Measurements from ENCODE around the gene DCLRE1B.

DCLRE1B gene

DNA sequence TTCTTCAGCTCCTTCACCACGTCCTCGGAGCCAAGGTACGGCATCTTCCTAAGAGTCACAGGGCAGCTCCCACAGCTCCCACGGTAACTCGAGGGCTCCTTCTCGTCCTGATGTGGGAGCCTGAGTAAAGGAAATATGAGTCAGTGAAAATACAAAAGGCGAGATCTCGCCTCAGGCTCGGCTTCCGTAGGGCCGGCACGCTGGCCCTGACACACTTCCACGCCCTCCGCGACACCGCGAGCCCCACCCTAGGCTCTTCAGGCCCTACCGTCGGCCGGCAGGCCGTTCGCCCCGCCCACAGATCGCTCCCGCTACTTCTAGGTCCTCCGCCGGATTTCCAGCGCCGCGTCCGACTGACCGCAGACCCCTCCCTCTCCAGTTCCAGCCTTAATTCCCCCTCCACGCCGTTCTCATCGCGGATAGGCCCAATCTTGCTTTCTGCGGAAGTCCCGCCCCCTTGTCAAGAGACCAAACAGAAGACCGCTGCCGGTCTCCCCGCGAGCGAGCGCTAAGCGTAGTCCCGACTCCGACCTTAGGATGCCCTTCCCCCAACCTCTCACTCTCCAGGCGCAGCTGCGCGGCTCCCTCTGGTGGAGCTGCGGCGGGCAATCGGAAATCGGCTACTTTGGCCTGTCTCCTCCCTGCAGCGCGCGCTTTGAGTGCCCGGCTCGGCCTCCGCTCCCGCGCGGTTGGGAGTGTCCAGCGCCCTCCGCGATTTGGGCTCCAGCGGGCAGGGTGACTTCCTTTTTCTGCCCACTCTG, at the start of gene DCLRE1B, which contains the start of gene AP4B1:
Gene DCLRE1B (plus strand): TSS at position 653 of the 761 bp plus-strand sequence. CDS start 261 bp downstream, outside the sequence.
Gene AP4B1 (minus strand): TSS at position 126 of the 761 bp plus-strand sequence. CDS start 82 bp downstream, at position 44.
- DNase-seq (ENCODE audit: low read depth), result peak; percentile 96

DNA sequence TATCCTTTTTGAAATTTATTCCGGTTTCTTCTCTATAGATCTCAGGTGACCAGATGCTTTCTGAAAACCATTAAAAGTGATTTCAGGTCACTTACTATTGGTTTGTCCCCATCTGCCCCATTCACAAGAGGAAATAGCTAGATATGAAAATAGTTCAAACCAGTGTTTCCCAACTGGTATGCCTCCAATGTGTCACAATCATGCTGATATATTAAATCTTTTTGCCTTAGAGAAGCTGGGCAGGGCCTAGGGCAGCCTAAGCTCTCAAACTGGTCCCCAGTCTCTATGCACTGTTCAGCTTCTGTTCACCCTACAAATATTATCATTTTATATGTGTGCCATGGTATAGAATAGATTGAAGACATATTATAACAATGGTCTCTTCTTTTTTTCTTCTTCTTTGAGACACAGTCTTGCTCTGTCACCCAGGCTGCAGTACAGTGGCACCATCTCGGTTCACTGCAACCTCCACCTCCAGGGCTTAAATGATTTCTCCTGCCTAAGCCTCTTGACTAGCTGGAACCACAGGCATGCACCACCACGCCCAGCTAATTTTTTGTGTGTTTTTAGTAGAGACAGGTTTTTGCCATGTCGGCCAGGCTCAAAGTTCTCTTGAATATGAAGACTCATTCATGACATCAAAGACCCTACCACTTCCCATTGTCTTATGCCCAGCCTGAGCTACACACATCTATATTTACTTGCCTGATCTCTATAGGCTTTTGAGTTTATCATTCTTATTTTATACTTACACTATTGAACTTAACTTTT, 49.3 kb upstream of the DCLRE1B start:
- DNase-seq (ENCODE audit: low read depth), result no peak

DNA sequence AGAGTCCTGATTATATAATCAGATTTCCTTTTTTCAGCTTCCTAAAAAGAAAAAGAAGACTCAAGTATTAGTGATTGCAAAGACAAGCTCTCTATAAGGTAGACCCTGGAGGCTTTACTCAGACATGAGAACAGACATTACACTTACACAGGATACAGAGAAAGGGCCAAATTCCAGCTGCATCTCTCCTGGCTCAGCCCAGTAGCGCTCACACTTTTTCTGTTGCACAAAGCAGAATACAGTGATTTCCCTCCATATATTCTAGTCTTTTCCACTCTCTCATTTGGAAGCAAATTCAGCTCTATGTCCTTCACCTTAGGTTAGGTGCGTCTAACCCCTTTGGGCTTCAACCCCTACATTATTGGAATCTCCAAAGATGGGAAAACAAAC, 48.7 kb upstream of the DCLRE1B start:
- no peak for DNase-seq (ENCODE audit: low read depth)

DNA sequence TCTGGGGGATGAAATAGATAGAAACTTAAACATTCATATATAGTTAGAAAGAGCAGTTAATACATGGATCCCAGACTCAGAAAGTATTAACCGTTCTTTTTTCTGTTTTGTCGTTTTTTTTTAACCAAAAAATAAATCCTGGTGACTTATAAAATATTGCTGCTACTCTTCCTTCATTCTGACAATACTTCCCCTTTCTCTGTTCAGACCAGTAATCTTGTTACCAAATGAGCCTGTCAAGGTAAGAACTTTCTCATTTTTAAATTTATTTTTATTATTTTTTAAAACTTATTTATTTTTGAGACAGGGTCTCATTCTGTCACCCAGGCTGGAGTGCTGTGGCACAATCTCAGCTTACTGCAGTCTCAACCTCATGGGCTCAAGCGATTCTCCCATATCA, 47.4 kb upstream of the DCLRE1B start:
- no peak for DNase-seq (ENCODE audit: low read depth)

GRCh38 chr1:113858418-113858817, 46.7 kb upstream of the DCLRE1B start:
- DNase-seq (ENCODE audit: low read depth), result no peak

GRCh38 chr1:113858982-113859381, 46.1 kb upstream of the DCLRE1B start:
- DNase-seq (ENCODE audit: low read depth), result no peak

DNA sequence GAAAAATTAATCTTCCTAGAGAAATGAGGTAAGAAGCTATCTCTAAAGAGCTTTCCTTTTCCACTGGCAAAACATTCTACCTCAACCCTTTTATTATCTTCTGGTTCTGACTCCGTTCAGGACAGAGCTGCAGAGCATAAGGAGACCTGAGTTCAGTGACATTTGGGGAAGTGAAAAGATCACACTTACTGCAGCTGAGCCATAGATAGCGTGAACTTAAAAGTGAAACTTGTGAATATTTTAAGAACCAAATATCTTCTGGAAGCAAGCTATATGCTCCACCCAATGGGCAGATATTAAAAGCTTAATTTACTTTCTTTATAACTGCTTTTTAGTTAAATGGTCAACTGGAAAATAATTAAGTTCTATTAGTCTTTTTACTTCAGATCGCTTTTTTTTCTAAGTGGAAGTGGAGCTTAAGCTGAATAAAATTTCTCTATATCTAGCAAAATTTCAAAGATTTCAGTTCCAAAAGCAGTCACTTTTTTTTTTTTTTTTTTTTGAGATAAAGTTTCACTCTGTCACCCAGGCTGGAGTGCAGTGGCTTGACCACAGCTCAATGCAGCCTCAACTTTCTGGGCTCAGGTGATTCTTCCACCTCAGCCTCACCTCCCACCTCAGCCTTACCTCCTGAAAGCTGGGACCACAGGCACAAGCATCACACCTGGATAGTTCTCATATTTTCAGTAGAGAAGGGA, 45.5 kb upstream of the DCLRE1B start:
- DNase-seq (ENCODE audit: low read depth), result no peak

DNA sequence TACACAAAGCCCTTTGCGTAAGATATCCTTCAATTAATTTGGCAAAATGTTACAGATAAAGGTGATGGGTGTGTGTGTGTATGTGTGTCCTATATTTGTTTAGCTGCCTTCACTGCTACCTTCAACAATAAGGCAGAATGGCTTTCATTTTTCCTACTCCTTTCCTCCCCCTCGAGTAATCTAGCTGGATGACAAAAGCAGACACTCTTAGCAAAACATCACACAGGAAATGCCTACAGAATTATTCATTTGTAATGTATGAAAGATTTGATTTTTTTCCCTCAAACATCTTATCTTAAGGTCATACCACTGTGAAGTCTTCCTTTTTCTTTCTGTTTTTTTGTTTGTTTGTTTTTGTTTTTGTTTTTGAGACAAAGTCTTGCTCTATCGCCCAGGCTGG, 44.2 kb upstream of the DCLRE1B start:
- no peak for DNase-seq (ENCODE audit: low read depth)

DNA sequence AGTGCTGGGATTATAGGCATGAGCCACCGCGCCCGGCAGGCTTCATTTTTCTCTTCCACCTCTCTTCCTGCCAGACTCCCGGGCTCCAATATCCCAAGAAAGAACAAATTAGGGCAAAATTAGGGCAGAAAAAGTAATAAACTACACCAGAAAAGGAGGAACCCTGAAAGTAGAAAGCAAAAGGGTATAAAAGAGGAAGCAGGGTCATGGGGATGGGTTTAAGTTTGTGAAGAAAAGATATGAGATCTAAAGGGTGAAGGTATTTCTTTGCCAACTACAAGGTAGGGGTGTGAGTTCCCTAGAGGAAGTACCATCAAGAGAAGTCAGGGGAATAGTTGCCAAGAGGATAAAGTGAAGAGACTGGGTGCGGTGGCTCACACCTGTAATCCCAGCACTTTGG, 43.5 kb upstream of the DCLRE1B start:
- no peak for DNase-seq (ENCODE audit: low read depth)

- no peak for DNase-seq (ENCODE audit: low read depth)
Observed at GRCh38 chr1:113868387-113869083, 36.6 kb upstream of the DCLRE1B start.

- DNase-seq (ENCODE audit: low read depth), result no peak
Observed at GRCh38 chr1:113870778-113871177, 34.3 kb upstream of the DCLRE1B start.

- peak; percentile 69 for DNase-seq (ENCODE audit: low read depth)
Observed at GRCh38 chr1:113871597-113872113, 33.5 kb upstream of the DCLRE1B start, which contains the start of gene PTPN22. Gene PTPN22, minus strand, starts transcription at chr1:113871712.

DNA sequence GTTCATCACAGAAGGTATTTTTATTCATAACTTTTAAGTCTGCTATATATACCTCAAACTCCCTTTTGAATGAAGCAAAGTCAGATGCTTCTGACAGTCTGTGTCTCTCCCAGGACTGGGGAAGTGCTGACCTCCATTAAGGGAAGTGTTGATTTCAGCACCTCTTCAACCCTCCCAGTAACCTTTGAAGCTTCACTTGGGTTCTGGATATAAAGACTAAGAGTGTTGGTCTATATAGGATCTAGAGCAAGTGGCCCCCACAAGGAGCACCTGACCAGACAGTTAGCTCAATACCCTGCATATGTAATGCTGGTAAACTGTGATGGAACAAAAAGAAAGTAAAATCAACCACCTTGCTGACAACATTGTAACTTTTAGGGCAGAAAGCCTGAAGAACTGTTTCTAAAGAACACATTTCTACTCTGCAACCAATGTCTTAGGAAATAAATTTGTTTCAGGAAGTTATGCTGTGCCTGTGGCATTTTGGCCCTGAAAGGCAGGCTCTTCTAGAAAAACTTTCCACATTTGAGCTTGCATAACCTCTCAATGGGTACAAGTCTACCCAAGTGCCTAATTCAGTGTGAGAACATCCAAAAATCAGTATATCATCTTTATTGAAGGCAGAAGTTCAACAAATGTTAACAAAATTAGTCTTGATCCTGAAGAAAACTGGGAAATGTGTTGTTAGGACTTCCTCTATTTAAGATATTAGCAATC, 32.7 kb upstream of the DCLRE1B start:
- no peak for DNase-seq (ENCODE audit: low read depth)

DNA sequence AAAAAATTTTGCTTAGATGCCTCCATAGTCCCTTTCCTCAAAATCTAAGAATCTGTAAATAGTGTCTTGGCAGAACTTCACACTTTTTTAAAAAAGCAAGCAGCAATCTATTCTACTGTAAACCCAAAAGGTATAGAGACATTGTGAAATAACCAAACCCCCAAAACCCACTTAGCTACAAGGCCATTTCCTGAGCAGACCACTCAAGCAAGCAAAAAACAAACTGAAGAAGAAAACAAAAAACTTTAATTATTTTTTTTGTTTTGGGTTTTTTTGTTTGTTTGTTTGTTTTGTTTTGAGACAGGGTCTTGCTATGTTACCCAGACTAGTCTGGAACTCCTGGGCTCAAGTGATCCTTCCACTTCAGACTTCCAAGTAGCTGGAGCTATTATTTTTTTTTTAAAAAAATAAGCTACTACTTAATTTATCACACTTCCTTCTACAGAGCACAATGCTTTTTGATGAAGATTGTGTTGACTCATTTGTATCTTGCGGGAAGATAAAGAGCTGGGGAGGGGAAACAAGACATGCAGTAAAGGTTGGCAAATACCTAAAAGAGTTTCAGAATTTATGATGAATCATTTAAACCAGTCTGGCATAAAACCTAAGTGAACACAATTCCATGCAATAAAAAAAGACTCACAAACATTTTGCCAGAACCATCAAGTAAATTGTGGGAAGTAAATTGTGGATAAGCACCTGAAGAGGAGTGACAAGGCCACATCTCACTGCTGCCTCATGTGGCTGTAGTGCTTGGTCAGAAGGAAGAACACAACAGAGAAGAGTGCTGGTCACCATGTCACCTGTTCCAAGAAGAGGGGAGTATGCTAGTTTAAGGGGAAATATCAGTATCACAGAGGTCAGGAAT, 30.9 kb upstream of the DCLRE1B start:
- no peak for DNase-seq (ENCODE audit: low read depth)

- no peak for DNase-seq (ENCODE audit: low read depth)
Observed at GRCh38 chr1:113875714-113876113, 29.4 kb upstream of the DCLRE1B start.

- DNase-seq (ENCODE audit: low read depth), result no peak
Observed at GRCh38 chr1:113876176-113876575, 28.9 kb upstream of the DCLRE1B start.

DNA sequence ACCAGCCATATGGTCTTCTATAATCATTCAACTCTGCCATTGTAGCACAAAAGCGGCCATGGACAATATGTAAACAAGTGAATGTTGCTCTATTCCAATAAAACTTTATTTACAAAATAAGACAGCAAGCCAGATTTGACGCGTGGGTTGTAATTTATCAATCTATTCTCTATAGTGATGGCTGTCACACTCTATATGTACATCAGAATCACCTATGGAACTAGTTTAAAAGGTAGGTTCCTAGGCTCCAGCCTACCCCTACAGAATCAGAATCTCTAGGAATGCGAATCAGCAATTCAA, 25.4 kb upstream of the DCLRE1B start:
- DNase-seq (ENCODE audit: low read depth), result no peak

DNA sequence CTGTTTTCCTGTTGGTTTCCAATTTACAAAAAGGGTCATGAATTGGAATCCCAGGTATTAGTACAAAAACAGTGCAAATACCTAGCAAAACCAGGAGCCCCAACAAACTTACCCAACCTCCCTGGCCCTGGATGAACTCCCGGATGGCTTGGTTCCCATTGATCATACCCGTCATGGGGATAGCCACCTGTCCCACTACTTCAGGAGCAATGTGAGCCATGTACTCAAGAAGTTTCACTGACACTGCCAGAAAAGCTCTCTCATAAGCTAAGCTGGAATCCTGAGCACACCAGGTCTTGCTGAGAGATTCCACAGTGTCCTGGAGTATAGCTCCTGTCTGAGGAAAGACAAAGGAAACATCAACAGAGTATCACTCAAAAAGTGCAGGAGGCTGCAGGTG, 23.5 kb upstream of the DCLRE1B start:
- DNase-seq (ENCODE audit: low read depth), result no peak

GRCh38 chr1:113886417-113887401, 18.4 kb upstream of the DCLRE1B start:
- DNase-seq (ENCODE audit: low read depth), result no peak

Measured in activated T-cell treated with anti-CD3 and anti-CD28 coated beads for 24 hours (primary cell).